ENCODE measurements around the gene PCSK5.

The PCSK5 gene

GRCh38 chr9:75907923-75908322 lies 17.4 kb downstream of the PCSK5 start:
- Histone ChIP-seq H3K4me3 (ENCODE audit: low read length) (no peak overlapping the region), H3K27ac (ENCODE audit: low read length) (no peak overlapping the region), H3K79me2 (ENCODE audit: low read length) (no peaks in the 10 kb centered on the region), H3F3A (ENCODE audit: insufficient read depth, low read length) (no peaks in the 10 kb centered on the region), H3K9me3 (replicated peaks; ENCODE audit: insufficient read depth, low read length) (no peaks in the 10 kb centered on the region), H3K9me2 (replicated peaks; ENCODE audit: insufficient read depth, low read length) (no peaks in the 10 kb centered on the region), H3K36me3 (replicated peaks; ENCODE audit: insufficient read depth, low read length) (no peaks in the 10 kb centered on the region), H3K4me2 (ENCODE audit: low read depth, low read length) (no peak overlapping the region), H3K4me1 (ENCODE audit: low read length) (no peaks in the 10 kb centered on the region), H2AFZ (ENCODE audit: low read length) (no peak overlapping the region), H3K27me3 (replicated peaks; ENCODE audit: insufficient read depth, low read length) (no peaks in the 10 kb centered on the region), H4K20me1 (ENCODE audit: insufficient read depth, low read length) (no peaks in the 10 kb centered on the region), H3K9ac (ENCODE audit: low read length) (no peak overlapping the region)
- TF ChIP-seq EZH2phosphoT487 (IDR thresholded peaks at IDR 0.05; ENCODE audit: low read length) (no peak), CTCF (IDR thresholded peaks at IDR 0.05; ENCODE audit: low read length) (no peak), EZH2 (optimal IDR thresholded peaks at IDR 0.05; ENCODE audit: low read depth, low read length) (no peak)
- no peak for DNase-seq

GRCh38 chr9:75909776-75910175 lies 19.3 kb downstream of the PCSK5 start:
- DNase-seq = no peak
- H3K4me3 ChIP-seq (ENCODE audit: low read length) = no peak overlapping the region
- H3K4me2 ChIP-seq (ENCODE audit: low read depth, low read length) = no peak overlapping the region
- no peak overlapping the region for H2AFZ ChIP-seq (ENCODE audit: low read length)
- H3K27ac ChIP-seq (ENCODE audit: low read length) = no peak overlapping the region
- H3K36me3 ChIP-seq (replicated peaks; ENCODE audit: insufficient read depth, low read length) = no peaks in the 10 kb centered on the region
- no peak overlapping the region for H3K9ac ChIP-seq (ENCODE audit: low read length)
- TF ChIP-seq CTCF (IDR thresholded peaks at IDR 0.05; ENCODE audit: low read length) (no peak), EZH2 (optimal IDR thresholded peaks at IDR 0.05; ENCODE audit: low read depth, low read length) (no peak), EZH2phosphoT487 (IDR thresholded peaks at IDR 0.05; ENCODE audit: low read length) (no peak)
- no peaks in the 10 kb centered on the region for H3K9me2 ChIP-seq (replicated peaks; ENCODE audit: insufficient read depth, low read length)
- no peaks in the 10 kb centered on the region for H3F3A ChIP-seq (ENCODE audit: insufficient read depth, low read length)
- H3K79me2 ChIP-seq (ENCODE audit: low read length) = no peaks in the 10 kb centered on the region
- no peaks in the 10 kb centered on the region for H4K20me1 ChIP-seq (ENCODE audit: insufficient read depth, low read length)
- no peaks in the 10 kb centered on the region for H3K27me3 ChIP-seq (replicated peaks; ENCODE audit: insufficient read depth, low read length)
- H3K9me3 ChIP-seq (replicated peaks; ENCODE audit: insufficient read depth, low read length) = no peaks in the 10 kb centered on the region
- no peaks in the 10 kb centered on the region for H3K4me1 ChIP-seq (ENCODE audit: low read length)

GRCh38 chr9:75910731-75911130 lies 20.3 kb downstream of the PCSK5 start:
- H3F3A ChIP-seq (ENCODE audit: insufficient read depth, low read length) = no peaks in the 10 kb centered on the region
- H3K27ac ChIP-seq (ENCODE audit: low read length) = no peak overlapping the region
- H3K4me2 ChIP-seq (ENCODE audit: low read depth, low read length) = no peak overlapping the region
- no peak overlapping the region for H3K9ac ChIP-seq (ENCODE audit: low read length)
- H3K4me3 ChIP-seq (ENCODE audit: low read length) = no peak overlapping the region
- H4K20me1 ChIP-seq (ENCODE audit: insufficient read depth, low read length) = no peaks in the 10 kb centered on the region
- H2AFZ ChIP-seq (ENCODE audit: low read length) = no peak overlapping the region
- H3K79me2 ChIP-seq (ENCODE audit: low read length) = no peaks in the 10 kb centered on the region
- no peaks in the 10 kb centered on the region for H3K36me3 ChIP-seq (replicated peaks; ENCODE audit: insufficient read depth, low read length)
- no peaks in the 10 kb centered on the region for H3K9me2 ChIP-seq (replicated peaks; ENCODE audit: insufficient read depth, low read length)
- no peak for TF ChIP-seq EZH2phosphoT487 (IDR thresholded peaks at IDR 0.05; ENCODE audit: low read length)
- TF ChIP-seq EZH2 (optimal IDR thresholded peaks at IDR 0.05; ENCODE audit: low read depth, low read length) = no peak
- no peak for TF ChIP-seq CTCF (IDR thresholded peaks at IDR 0.05; ENCODE audit: low read length)
- H3K4me1 ChIP-seq (ENCODE audit: low read length) = no peaks in the 10 kb centered on the region
- DNase-seq = no peak
- no peaks in the 10 kb centered on the region for H3K9me3 ChIP-seq (replicated peaks; ENCODE audit: insufficient read depth, low read length)
- H3K27me3 ChIP-seq (replicated peaks; ENCODE audit: insufficient read depth, low read length) = no peaks in the 10 kb centered on the region
